ENCODE results near the gene ARHGAP31. TPM values are rescaled to one million over a fixed set of nuclear protein-coding genes. Genes with fewer than 3 reads are reported as not detected.
"Not testable (repeated sequence)": the region's sequence is repeated elsewhere in the genome, so short reads cannot be mapped to it uniquely, and the experiment has no call there.

Gene ARHGAP31, protein sequence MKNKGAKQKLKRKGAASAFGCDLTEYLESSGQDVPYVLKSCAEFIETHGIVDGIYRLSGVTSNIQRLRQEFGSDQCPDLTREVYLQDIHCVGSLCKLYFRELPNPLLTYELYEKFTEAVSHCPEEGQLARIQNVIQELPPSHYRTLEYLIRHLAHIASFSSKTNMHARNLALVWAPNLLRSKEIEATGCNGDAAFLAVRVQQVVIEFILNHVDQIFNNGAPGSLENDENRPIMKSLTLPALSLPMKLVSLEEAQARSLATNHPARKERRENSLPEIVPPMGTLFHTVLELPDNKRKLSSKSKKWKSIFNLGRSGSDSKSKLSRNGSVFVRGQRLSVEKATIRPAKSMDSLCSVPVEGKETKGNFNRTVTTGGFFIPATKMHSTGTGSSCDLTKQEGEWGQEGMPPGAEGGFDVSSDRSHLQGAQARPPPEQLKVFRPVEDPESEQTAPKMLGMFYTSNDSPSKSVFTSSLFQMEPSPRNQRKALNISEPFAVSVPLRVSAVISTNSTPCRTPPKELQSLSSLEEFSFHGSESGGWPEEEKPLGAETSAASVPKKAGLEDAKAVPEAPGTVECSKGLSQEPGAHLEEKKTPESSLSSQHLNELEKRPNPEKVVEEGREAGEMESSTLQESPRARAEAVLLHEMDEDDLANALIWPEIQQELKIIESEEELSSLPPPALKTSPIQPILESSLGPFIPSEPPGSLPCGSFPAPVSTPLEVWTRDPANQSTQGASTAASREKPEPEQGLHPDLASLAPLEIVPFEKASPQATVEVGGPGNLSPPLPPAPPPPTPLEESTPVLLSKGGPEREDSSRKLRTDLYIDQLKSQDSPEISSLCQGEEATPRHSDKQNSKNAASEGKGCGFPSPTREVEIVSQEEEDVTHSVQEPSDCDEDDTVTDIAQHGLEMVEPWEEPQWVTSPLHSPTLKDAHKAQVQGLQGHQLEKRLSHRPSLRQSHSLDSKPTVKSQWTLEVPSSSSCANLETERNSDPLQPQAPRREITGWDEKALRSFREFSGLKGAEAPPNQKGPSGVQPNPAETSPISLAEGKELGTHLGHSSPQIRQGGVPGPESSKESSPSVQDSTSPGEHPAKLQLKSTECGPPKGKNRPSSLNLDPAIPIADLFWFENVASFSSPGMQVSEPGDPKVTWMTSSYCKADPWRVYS (N-terminal part only)
- total RNA-seq, result 1 to 10 TPM; 1.1 to 1.8 TPM
- 1 to 10 TPM in 2 of 3 donors, under 1 TPM in 1; 0.32 to 2.3 (median 1.6) TPM for polyA plus RNA-seq
- total RNA-seq, result 9.2 to 54.7 (median 10.7) reads per million in 6 experiments

DNA sequence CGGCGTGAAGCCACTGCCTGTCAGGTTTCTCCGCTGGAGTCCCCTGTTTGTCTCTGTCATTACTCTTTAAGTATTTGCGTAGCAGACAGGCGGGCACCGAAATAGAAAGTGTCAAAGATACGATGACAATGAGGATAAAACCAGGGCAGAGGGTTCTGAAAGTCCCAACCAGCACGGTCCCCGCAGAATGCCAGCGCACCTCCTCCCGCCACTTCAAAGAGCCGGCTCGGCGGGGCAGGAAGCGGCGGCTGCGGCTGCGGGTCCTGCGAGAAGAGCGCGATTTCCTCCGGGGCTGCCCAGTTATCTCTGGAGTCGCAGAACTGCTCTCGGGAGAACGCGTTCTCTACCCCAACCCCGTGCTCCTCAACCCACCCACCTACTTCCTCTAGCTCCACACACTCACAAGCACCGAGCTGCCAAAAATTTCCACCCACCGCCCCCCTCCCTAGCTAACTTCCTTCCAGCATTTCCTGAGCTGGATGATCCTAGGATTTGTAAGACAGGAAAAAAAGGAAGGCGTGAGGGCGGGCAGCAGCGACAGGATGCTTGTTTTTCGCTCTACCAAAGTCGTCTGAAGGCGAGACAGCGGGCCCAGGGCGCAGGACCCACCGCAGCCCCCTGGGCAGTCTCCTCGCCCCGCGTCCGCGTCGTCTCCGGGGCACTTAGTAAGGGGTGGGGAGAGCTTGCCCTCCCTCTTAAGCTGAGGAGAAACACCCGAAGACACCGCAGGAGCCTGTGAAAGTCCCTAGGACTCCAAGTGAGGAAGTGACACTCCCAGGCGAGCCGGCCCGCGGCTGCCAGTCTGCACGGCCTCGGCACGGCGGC lies at the start of gene ARHGAP31:
TSS of gene ARHGAP31 (plus strand) at position 513 of the 825 bp plus-strand sequence. CDS start 522 bp downstream, outside the sequence.
- Mint-ChIP-seq H3K36me3 (peaks cover 0 to 2% (median 0%) of the 10 kb centered on the region in 3 donors), H3K9me3 (no peaks in the 10 kb centered on the region), H3K4me3 (peak within 1 kb of the TSS; percentile 86 to 97 (median 92)), H3K27me3 (no peaks in the 10 kb centered on the region), H3K4me1 (peaks cover 23 to 65% (median 54%) of the 10 kb centered on the region in 4 donors), H3K27ac (peak within 1 kb of the TSS; percentile 86 to 98 (median 98))
- peak; percentile 64 to 94 (median 88) for DNase-seq
- POLR2A ChIA-PET, result interaction anchor here (0.6 to 4.3 kb wide), 10 partner anchors 8 to 345 kb away, joined by 3 to 24 read pairs (median 4); partner anchors contain the start of genes B4GALT4, TIMMDC1 and TMEM39A
- peak; percentile 70 to 74 for ATAC-seq

DNA sequence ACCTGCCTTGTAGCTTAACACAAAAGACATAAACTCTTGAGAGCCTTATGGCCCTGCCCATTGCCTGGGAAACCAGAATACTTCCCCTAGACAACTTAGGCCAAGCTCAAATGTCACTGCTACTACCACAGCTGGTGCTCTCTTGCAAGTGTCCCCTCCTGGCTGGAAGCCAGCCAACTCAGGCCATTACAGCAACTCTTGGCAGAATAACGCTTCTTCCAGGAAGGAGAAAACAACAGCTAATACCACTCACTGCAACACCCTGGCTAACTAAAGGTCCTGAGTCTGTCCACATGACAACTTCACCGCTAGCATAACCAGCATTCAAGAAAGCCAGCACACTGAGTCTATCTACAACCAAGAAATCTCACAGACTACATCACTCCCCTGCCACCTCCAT lies 48.4 kb upstream of the ARHGAP31 start:
- no peak for ATAC-seq

DNA sequence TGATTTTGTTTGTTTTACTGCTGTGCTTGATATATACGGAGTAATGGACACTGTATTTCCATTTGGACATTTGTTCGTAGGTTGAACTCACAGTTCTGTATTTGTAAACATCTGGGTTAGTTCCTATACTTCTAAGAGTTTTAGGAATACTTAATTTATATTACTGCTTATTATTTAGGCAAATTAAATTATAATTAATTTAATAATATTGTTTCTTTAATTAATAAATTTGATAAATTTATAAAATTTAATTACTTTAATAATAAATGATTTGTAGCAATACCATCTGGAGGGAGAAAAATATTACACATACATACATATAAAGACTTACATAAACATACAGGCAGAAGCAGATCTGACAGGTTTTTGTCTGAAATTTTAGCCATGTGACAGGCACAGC lies 39.0 kb upstream of the ARHGAP31 start:
- Mint-ChIP-seq H3K4me1 (peaks cover 0 to 10% (median 0%) of the 10 kb centered on the region in 4 donors), H3K27me3 (peaks cover 0 to 1% (median 0%) of the 10 kb centered on the region in 5 donors)
- POLR2A ChIA-PET, result no interaction called here

More for the DNA sequence above, 48.4 kb upstream of the ARHGAP31 start:
- Mint-ChIP-seq H3K4me1 (peaks cover 0 to 7% (median 3%) of the 10 kb centered on the region in 4 donors), H3K9me3 (peaks cover 9 to 41% (median 16%) of the 10 kb centered on the region in 9 donors), H3K27ac (no peak overlapping the region), H3K36me3 (peaks cover 0 to 26% (median 9%) of the 10 kb centered on the region in 3 donors), H3K27me3 (no peaks in the 10 kb centered on the region), H3K4me3 (no peak overlapping the region)
- no peak for DNase-seq
- POLR2A ChIA-PET, result no interaction called here

DNA sequence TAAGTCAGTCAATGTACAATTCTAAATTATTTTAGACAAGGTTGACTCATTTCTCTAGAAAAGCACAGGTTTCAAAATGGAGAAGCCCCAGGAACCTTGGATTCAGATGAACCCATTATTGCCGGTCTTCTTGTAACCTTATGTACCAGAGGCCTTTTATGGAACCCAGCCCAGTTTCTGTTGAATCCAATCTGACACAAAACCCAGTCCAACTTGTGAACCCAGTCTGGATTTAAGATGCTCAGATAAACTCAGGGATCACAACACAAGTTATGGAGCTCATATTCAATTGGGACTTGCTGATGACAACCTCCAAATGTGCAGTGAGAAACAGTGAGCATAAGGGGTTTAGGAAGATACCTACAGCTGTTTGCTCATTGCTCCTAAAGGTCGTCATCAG lies 37.1 kb upstream of the ARHGAP31 start:
- H3K4me3 Mint-ChIP-seq, result no peak overlapping the region
- peaks cover 0 to 4% (median 0%) of the 10 kb centered on the region in 5 donors for H3K27me3 Mint-ChIP-seq
- H3K4me1 Mint-ChIP-seq, result peaks cover 0 to 10% (median 0%) of the 10 kb centered on the region in 4 donors
- no peaks in the 10 kb centered on the region for H3K9me3 Mint-ChIP-seq
- H3K27ac Mint-ChIP-seq, result no peak overlapping the region
- DNase-seq (no peak), ATAC-seq (no peak)
- POLR2A ChIA-PET, result no interaction called here
- H3K36me3 Mint-ChIP-seq, result no peaks in the 10 kb centered on the region

More for the DNA sequence above, 39.0 kb upstream of the ARHGAP31 start:
- H3K4me3 Mint-ChIP-seq, result no peak overlapping the region
- no peaks in the 10 kb centered on the region for H3K36me3 Mint-ChIP-seq
- H3K27ac Mint-ChIP-seq, result no peak overlapping the region
- ATAC-seq (no peak), DNase-seq (no peak)
- peaks cover 0 to under 1% (median 0%) of the 10 kb centered on the region in 9 donors for H3K9me3 Mint-ChIP-seq

DNA sequence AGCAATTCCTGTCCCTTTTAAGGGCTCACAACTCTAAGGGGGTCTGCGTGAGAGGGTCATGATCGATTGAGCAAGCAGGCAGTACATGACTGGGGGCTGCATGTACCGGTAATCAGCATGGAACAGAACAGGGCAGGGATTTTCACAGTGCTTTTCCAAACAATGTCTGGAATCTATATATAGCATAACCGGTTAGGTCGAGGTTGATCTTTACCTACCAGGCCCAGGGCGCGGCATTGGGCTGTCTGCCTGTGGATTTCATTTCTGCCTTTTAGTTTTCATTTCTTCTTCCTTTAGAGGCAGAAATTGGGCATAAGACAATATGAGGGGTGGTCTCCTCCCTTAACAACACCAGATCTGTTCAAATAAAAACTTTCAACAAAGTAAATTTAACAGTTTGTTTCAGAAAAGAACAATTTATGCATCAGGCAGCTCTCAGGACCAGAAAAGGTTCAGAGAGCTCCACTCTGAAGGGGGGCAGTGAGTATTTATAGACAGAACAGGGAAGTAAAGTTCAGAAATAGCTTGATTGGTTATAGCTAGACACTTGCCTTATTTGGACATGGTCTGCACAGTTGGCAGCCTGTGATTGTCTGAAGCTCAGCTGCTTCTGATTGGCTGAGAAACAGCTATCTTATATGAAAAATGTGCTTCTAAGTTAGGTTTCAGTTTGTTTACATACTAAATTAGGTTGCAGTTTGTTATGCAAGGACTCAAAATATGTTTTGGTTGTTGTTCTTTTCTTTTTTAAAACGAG lies 36.4 kb upstream of the ARHGAP31 start:
- no peaks in the 10 kb centered on the region for H3K9me3 Mint-ChIP-seq
- H3K4me1 Mint-ChIP-seq, result peaks cover 0 to 10% (median 0%) of the 10 kb centered on the region in 4 donors
- no peak for ATAC-seq
- peak overlapping the region in 1 of 10 donors; percentile 35 for H3K27ac Mint-ChIP-seq
- POLR2A ChIA-PET, result interaction anchor here (0.6 kb wide), 1 partner anchor 8 kb away, joined by 3 read pairs; no protein-coding TSS in a partner anchor
- H3K4me3 Mint-ChIP-seq, result no peak overlapping the region
- peaks cover 0 to 4% (median 0%) of the 10 kb centered on the region in 5 donors for H3K27me3 Mint-ChIP-seq
- DNase-seq, result no peak
- no peaks in the 10 kb centered on the region for H3K36me3 Mint-ChIP-seq

DNA sequence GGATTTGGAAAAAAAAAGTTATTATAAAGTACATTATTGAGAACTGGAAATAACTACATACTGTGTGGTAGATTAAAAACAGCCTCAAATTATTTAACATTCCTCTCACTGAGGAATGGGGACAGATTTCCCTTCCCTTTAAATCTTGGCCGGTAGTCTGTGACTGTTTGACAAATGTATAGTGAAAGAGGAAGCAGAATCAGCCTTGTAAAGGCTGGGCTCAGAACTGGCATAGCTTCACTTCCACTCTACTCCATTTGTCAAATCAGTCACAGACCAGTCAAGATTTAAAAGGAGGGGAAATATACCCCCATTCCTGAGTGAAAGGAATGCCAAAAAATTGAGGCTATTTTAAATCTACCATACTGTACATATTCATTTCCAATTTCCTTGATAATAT lies 35.3 kb upstream of the ARHGAP31 start:
- Mint-ChIP-seq H3K4me1 (peaks cover 0 to 10% (median 0%) of the 10 kb centered on the region in 4 donors), H3K9me3 (no peaks in the 10 kb centered on the region), H3K27me3 (peaks cover 0 to 4% (median 0%) of the 10 kb centered on the region in 5 donors), H3K4me3 (no peak overlapping the region), H3K27ac (no peak overlapping the region), H3K36me3 (no peaks in the 10 kb centered on the region)
- ATAC-seq, result no peak
- DNase-seq, result no peak
- POLR2A ChIA-PET, result interaction anchor here (0.6 kb wide), 1 partner anchor 9 kb away, joined by 3 read pairs; no protein-coding TSS in a partner anchor

DNA sequence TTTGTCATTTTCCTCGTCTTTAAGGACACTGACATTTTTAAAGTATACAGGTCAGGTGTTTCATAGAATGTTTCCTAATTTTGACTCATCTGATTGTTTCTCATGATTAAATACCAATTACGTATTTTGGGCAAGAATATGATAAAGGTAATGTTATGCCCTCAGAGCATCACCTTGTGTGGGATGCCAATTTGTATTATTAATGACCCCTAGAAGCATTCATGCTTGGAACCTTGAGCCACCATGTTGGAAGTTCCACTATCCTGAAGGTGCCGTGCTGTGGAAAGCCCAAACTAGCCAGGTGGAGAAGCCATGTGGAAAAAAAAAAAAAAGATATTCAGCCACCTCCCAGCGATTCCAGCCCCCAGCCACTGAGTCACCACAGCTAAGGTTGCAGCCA lies 34.4 kb upstream of the ARHGAP31 start:
- POLR2A ChIA-PET, result no interaction called here
- H3K4me3 Mint-ChIP-seq, result no peak overlapping the region
- no peak for ATAC-seq

DNA sequence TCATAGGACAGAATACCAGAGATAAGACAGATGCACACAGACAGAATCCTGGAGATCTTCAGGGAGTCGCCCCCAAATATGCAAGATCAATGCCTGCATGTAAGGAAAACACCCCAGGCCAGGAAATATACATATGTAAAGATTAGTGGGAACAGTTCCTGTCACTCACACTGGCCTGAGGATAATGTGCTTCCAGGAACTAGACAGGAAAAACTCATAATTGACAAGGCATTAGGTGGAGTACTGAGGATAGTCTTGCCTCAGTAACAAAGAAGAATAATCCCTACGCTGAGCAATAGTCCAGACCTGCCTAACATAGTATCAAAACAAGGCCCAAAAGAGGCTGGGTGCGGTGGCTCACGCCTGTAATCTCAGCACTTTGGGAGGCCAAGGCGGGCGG lies 33.1 kb upstream of the ARHGAP31 start:
- Mint-ChIP-seq H3K27me3 (peaks cover 0 to 4% (median 0%) of the 10 kb centered on the region in 5 donors), H3K27ac (no peak overlapping the region), H3K9me3 (no peaks in the 10 kb centered on the region), H3K4me3 (no peak overlapping the region), H3K4me1 (peaks cover 0 to 10% (median 0%) of the 10 kb centered on the region in 4 donors), H3K36me3 (no peaks in the 10 kb centered on the region)
- ATAC-seq (no peak), DNase-seq (no peak)
- POLR2A ChIA-PET, result no interaction called here

More for the DNA sequence above, 34.4 kb upstream of the ARHGAP31 start:
- Mint-ChIP-seq H3K27me3 (peaks cover 0 to 4% (median 0%) of the 10 kb centered on the region in 5 donors), H3K36me3 (no peaks in the 10 kb centered on the region), H3K27ac (no peak overlapping the region), H3K9me3 (no peaks in the 10 kb centered on the region), H3K4me1 (peaks cover 0 to 10% (median 0%) of the 10 kb centered on the region in 4 donors)
- DNase-seq, result no peak

DNA sequence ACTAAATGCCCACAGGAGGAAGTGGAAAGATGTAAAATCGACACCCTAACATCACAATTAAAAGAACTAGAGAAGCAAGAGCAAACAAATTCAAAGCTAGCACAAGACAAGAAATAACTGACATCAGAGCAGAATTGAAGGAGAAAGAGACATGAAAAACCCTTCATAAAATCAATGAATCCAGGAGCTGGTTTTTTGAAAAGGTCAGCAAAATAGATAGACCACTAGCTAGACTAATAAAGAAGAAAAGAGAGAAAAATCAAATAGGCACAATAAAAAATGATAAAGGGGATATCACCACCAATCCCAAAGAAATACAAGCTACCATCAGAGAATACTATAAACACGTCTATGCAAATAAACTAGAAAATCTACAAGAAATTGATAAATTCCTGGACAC lies 24.0 kb upstream of the ARHGAP31 start:
- H3K9me3 Mint-ChIP-seq, H3K27ac Mint-ChIP-seq, H3K4me3 Mint-ChIP-seq, H3K36me3 Mint-ChIP-seq, POLR2A ChIA-PET, DNase-seq, H3K4me1 Mint-ChIP-seq, ATAC-seq, H3K27me3 Mint-ChIP-seq: not testable (repeated sequence)

DNA sequence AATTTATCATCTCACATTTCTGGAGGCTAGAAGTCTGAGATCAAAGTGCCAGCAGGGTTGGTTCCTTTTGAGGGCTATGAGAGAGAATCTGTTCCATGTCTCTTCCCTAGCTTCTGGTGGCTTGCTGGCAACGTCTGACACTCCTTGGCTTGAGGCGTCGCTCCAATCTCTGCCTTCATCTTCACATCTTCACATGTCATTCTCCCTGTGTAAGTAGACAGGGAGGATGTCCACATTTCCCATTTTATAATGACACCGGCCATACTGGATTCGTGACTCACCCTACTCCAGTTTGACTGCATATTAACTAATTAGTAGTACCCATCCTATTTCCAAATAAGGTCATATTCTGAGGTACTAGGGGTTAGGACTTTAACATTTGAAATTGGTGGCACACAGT lies 17.5 kb upstream of the ARHGAP31 start:
- H3K4me1 Mint-ChIP-seq, result peaks cover 0 to 5% (median 0%) of the 10 kb centered on the region in 4 donors
- H3K27me3 Mint-ChIP-seq, result no peaks in the 10 kb centered on the region
- no peak for DNase-seq
- peaks cover 0 to 5% (median 3%) of the 10 kb centered on the region in 3 donors for H3K36me3 Mint-ChIP-seq
- peaks cover 0 to 5% (median 2%) of the 10 kb centered on the region in 9 donors for H3K9me3 Mint-ChIP-seq
- H3K4me3 Mint-ChIP-seq, result no peak overlapping the region
- ATAC-seq, result no peak
- peak overlapping the region in 1 of 10 donors; percentile 32 for H3K27ac Mint-ChIP-seq
- POLR2A ChIA-PET, result no interaction called here

DNA sequence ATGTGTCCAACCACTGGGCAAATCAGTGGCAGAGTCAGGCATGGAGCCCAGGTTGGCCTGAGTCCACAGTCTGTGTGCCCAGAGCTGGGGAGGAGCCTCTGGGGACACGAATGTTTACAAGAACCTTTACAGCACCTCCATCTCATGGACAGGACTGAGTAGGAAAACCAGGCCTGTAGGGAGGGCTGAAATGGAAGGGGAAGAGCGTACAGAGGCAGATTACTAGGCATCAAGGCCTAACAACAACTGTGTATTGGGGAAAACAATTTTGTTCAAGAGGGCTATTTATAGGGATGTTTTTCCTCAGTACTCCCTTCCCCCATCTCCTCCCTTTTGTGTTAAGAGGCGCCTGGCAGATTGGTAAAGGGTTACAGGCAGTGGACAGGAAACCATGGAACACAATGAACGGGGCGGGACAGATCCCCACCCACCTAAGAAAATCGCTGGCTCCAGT lies 15.1 kb upstream of the ARHGAP31 start:
- Mint-ChIP-seq H3K27me3 (no peaks in the 10 kb centered on the region), H3K4me1 (peaks cover 0 to 2% (median 0%) of the 10 kb centered on the region in 4 donors), H3K9me3 (peaks cover 0 to 26% (median 18%) of the 10 kb centered on the region in 9 donors), H3K4me3 (no peak overlapping the region), H3K27ac (peak overlapping the region in 2 of 10 donors; percentile 41 to 66), H3K36me3 (peaks cover 0 to 22% (median 21%) of the 10 kb centered on the region in 3 donors)
- no peak for DNase-seq
- no peak for ATAC-seq
- POLR2A ChIA-PET, result no interaction called here

All from naive thymus-derived CD8-positive, alpha-beta T cell (primary cell).